Activated CD8-positive, alpha-beta T cell treated with anti-CD3 and anti-CD28 coated beads, Interleukin-2, amount 10 ng/mL, durations not matched to agents 7 days and 5 days (primary cell): ENCODE data around the gene BEST1. TPM values are rescaled to one million over a fixed set of nuclear protein-coding genes. Genes with fewer than 3 reads are reported as not detected.
"Not testable (repeated sequence)": the region's sequence is repeated elsewhere in the genome, so short reads cannot be mapped to it uniquely, and the experiment has no call there.

Source experiments
- ATAC-seq: fragments of 150-1000 bp; cut with Tn5 transposase; one replicate; pipeline ENCODE4 v1.10.0; 2021; ENCODE audit warnings: moderate library complexity
- CTCF ChIA-PET: fragments of 350-600 bp; sonication (Branson Sonifier 250); formaldehyde crosslinking; loops from one replicate; lab custom pipeline; 2021; ENCODE audit warnings: antibody characterized with exemption; lab: Charles Lee
- POLR2A ChIA-PET: fragments of 350-600 bp; sonication (Branson Sonifier 250); formaldehyde crosslinking; loops from one replicate; lab custom pipeline; 2021; ENCODE audit warnings: antibody characterized with exemption; lab: Charles Lee
- DNase-seq: peaks from one replicate; pipeline ENCODE4 v3.0.0-alpha.2; 2020
- H3K27ac Mint-ChIP-seq: one replicate; pipeline ENCODE4 v1.8.0; 2021; ENCODE audit warnings: mild to moderate bottlenecking, mixed read lengths
- H3K27me3 Mint-ChIP-seq: one replicate; pipeline ENCODE4 v1.8.0; 2021; ENCODE audit warnings: low read depth, mixed read lengths
- H3K36me3 Mint-ChIP-seq: one replicate; pipeline ENCODE4 v1.8.0; 2021; ENCODE audit warnings: low read depth, mixed read lengths
- H3K4me1 Mint-ChIP-seq: one replicate; pipeline ENCODE4 v1.8.0; 2021; ENCODE audit warnings: low read depth, mixed read lengths
- H3K4me3 Mint-ChIP-seq: one replicate; pipeline ENCODE4 v1.8.0; 2021; ENCODE audit warnings: mild to moderate bottlenecking, mixed read lengths
- H3K9me3 Mint-ChIP-seq: one replicate; pipeline ENCODE4 v1.8.0; 2022; ENCODE audit warnings: mixed read lengths; ENCODE audit not compliant: insufficient read depth
- total RNA-seq, 2 experiments: library from RNA; stranded (reverse); gene quantifications; one replicate each; pipeline ENCODE4 v1.2.3, GENCODE V29; 2021

Gene BEST1
- total RNA-seq, 2 experiments from 2014 or later = not detected

DNA sequence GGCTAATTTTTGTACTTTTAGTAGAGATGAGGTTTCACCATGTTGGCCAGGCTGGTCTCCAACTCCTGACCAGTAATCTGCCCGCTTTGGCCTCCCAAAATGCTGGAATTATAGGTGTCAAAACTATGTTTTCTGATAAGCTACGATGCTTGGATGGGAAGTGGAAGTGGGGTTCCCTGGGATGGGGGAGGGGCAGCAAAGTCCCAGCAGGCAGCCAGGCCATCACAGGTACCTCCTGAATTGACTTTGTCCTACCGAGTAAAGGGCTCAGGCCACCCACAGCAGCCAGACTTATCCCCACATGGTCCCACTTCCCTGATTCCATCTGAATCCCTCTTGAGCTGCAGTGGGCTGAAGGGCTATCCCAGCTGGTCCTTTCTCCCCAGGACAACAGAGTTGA lies 10.4 kb downstream of the BEST1 start:
- no peaks in the 10 kb centered on the region for H3K9me3 Mint-ChIP-seq
- H3K27ac Mint-ChIP-seq = no peak overlapping the region
- ATAC-seq = no peak
- peaks cover 38% of the 10 kb centered on the region for H3K4me1 Mint-ChIP-seq
- no peak overlapping the region for H3K4me3 Mint-ChIP-seq
- peaks cover 30% of the 10 kb centered on the region for H3K36me3 Mint-ChIP-seq
- no peak for DNase-seq
- ChIA-PET CTCF (interaction anchor here (1.1 to 6.1 kb wide), 6 partner anchors 10 to 155 kb away, joined by 3 to 46 read pairs (median 4); partner anchors contain the start of gene BEST1), POLR2A (no interaction called here)
- peaks cover 9% of the 10 kb centered on the region for H3K27me3 Mint-ChIP-seq

- no peak overlapping the region for H3K4me3 Mint-ChIP-seq
- DNase-seq (no peak), ATAC-seq (peak; percentile 2)
- H3K9me3 Mint-ChIP-seq = no peaks in the 10 kb centered on the region
- POLR2A ChIA-PET = no interaction called here
- H3K27ac Mint-ChIP-seq = no peak overlapping the region
- H3K27me3 Mint-ChIP-seq = no peaks in the 10 kb centered on the region
- peaks cover 39% of the 10 kb centered on the region for H3K36me3 Mint-ChIP-seq
- CTCF ChIA-PET = interaction anchor here (1.1 to 6.1 kb wide), 8 partner anchors 11 to 154 kb away, joined by 3 to 46 read pairs (median 4); partner anchors contain the start of gene BEST1
- H3K4me1 Mint-ChIP-seq = peaks cover 37% of the 10 kb centered on the region
Observed at GRCh38 chr11:61961570-61962212, 11.5 kb downstream of the BEST1 start.

- Mint-ChIP-seq H3K27me3 (no peaks in the 10 kb centered on the region), H3K36me3 (peaks cover 40% of the 10 kb centered on the region), H3K4me3 (no peak overlapping the region), H3K4me1 (peaks cover 37% of the 10 kb centered on the region), H3K9me3 (no peaks in the 10 kb centered on the region), H3K27ac (peak overlapping the region; percentile 50)
- ChIA-PET CTCF (interaction anchor here (1.2 to 6.1 kb wide), 5 partner anchors 15 to 146 kb away, joined by 3 to 46 read pairs (median 11); no protein-coding TSS in a partner anchor), POLR2A (interaction anchor here (1.4 kb wide), 1 partner anchor 161 kb away, joined by 3 read pairs; the partner anchor contains the start of gene INCENP)
- ATAC-seq = peak; percentile 1
- DNase-seq = no peak
Observed at GRCh38 chr11:61962213-61963015, 12.3 kb downstream of the BEST1 start.

DNA sequence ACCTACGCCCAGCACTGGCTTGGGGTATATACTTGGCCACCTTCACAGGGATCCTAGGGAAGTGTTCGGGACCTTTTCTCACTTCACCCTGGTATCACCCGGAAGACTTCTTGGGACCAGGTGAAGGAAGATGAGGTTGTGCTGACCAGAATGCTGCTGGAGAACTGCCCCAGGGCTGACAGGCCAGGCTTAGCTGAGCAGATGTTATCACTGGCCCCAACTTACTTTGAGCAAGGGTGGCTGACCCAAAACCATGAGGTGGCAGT lies 12.8 kb downstream of the BEST1 start:
- POLR2A ChIA-PET = interaction anchor here (1.4 kb wide), 1 partner anchor 161 kb away, joined by 3 read pairs; the partner anchor contains the start of gene INCENP
- no peaks in the 10 kb centered on the region for H3K27me3 Mint-ChIP-seq
- H3K27ac Mint-ChIP-seq = peak overlapping the region; percentile 50
- CTCF ChIA-PET = interaction anchor here (1.6 to 6.1 kb wide), 4 partner anchors 15 to 145 kb away, joined by 8 to 46 read pairs (median 14); no protein-coding TSS in a partner anchor
- ATAC-seq (no peak), DNase-seq (no peak)
- H3K4me1 Mint-ChIP-seq = peaks cover 37% of the 10 kb centered on the region
- no peaks in the 10 kb centered on the region for H3K9me3 Mint-ChIP-seq
- no peak overlapping the region for H3K4me3 Mint-ChIP-seq
- peaks cover 42% of the 10 kb centered on the region for H3K36me3 Mint-ChIP-seq

GRCh38 chr11:61963282-61964057 lies 13.3 kb downstream of the BEST1 start:
- DNase-seq (no peak), ATAC-seq (no peak)
- H3K9me3 Mint-ChIP-seq = no peaks in the 10 kb centered on the region
- no peaks in the 10 kb centered on the region for H3K27me3 Mint-ChIP-seq
- peak overlapping the region; percentile 70 for H3K27ac Mint-ChIP-seq
- H3K4me1 Mint-ChIP-seq = peaks cover 41% of the 10 kb centered on the region
- POLR2A ChIA-PET = interaction anchor here (0.8 to 1.4 kb wide), 2 partner anchors 82 to 160 kb away, joined by 3 read pairs; partner anchors contain the start of gene INCENP
- CTCF ChIA-PET = interaction anchor here (1.0 to 6.1 kb wide), 4 partner anchors 16 to 145 kb away, joined by 3 to 46 read pairs (median 10); no protein-coding TSS in a partner anchor
- peak overlapping the region; percentile 12 for H3K4me3 Mint-ChIP-seq
- H3K36me3 Mint-ChIP-seq = peaks cover 43% of the 10 kb centered on the region

GRCh38 chr11:61964058-61964665 lies 14.0 kb downstream of the BEST1 start:
- CTCF ChIA-PET = interaction anchor here (1.0 to 6.1 kb wide), 4 partner anchors 17 to 144 kb away, joined by 3 to 46 read pairs (median 10); no protein-coding TSS in a partner anchor
- H3K27ac Mint-ChIP-seq = peak overlapping the region; percentile 70
- no peak for DNase-seq
- H3K4me1 Mint-ChIP-seq = peaks cover 47% of the 10 kb centered on the region
- no peaks in the 10 kb centered on the region for H3K9me3 Mint-ChIP-seq
- H3K36me3 Mint-ChIP-seq = peaks cover 43% of the 10 kb centered on the region
- H3K27me3 Mint-ChIP-seq = no peaks in the 10 kb centered on the region
- peak overlapping the region; percentile 12 for H3K4me3 Mint-ChIP-seq
- no peak for ATAC-seq
- POLR2A ChIA-PET = interaction anchor here (0.8 to 1.4 kb wide), 2 partner anchors 83 to 160 kb away, joined by 3 read pairs; partner anchors contain the start of gene INCENP

GRCh38 chr11:61964666-61965271 lies 14.6 kb downstream of the BEST1 start:
- ATAC-seq, H3K27ac Mint-ChIP-seq, H3K9me3 Mint-ChIP-seq, H3K27me3 Mint-ChIP-seq, DNase-seq: not testable (repeated sequence)
- peaks cover 46% of the 10 kb centered on the region for H3K36me3 Mint-ChIP-seq
- CTCF ChIA-PET = interaction anchor here (1.0 to 10.6 kb wide), 5 partner anchors 17 to 117 kb away, joined by 3 to 100 read pairs (median 17); no protein-coding TSS in a partner anchor
- H3K4me1 Mint-ChIP-seq = peaks cover 50% of the 10 kb centered on the region
- POLR2A ChIA-PET = interaction anchor here (1.5 to 1.9 kb wide), 2 partner anchors 61 to 117 kb away, joined by 5 to 6 read pairs; no protein-coding TSS in a partner anchor
- peak overlapping the region; percentile 93 for H3K4me3 Mint-ChIP-seq

DNA sequence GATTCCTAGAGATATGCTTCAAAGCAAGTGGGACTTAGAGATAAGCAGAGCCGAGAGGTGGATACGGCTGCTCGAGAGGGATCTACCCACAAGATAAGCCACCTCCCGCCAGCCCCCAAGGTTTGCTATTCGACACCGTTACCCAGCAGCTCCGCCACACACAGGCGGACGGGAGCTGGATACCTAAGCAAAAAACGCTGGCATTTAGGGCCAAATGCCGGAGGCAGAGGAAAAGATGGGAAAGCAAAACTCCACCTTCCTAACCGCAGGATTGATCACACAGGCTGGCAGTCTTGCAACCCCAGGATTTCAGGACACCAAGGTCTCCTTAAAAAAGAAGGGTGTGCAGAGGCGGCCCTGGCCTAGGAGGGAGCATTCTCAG lies 16.6 kb downstream of the BEST1 start:
- Mint-ChIP-seq H3K36me3 (peaks cover 47% of the 10 kb centered on the region), H3K4me1 (peaks cover 59% of the 10 kb centered on the region), H3K27me3 (no peaks in the 10 kb centered on the region), H3K4me3 (peak overlapping the region; percentile 93), H3K27ac (peak overlapping the region; percentile 88), H3K9me3 (no peaks in the 10 kb centered on the region)
- ATAC-seq = peak; percentile 17
- CTCF ChIA-PET = interaction anchor here (0.9 to 10.6 kb wide), 5 partner anchors 19 to 521 kb away, joined by 3 to 100 read pairs (median 12); no protein-coding TSS in a partner anchor
- POLR2A ChIA-PET = interaction anchor here (1.4 to 2.4 kb wide), 3 partner anchors 14 to 115 kb away, joined by 3 to 24 read pairs (median 6); no protein-coding TSS in a partner anchor
- DNase-seq = peak; percentile 60

DNA sequence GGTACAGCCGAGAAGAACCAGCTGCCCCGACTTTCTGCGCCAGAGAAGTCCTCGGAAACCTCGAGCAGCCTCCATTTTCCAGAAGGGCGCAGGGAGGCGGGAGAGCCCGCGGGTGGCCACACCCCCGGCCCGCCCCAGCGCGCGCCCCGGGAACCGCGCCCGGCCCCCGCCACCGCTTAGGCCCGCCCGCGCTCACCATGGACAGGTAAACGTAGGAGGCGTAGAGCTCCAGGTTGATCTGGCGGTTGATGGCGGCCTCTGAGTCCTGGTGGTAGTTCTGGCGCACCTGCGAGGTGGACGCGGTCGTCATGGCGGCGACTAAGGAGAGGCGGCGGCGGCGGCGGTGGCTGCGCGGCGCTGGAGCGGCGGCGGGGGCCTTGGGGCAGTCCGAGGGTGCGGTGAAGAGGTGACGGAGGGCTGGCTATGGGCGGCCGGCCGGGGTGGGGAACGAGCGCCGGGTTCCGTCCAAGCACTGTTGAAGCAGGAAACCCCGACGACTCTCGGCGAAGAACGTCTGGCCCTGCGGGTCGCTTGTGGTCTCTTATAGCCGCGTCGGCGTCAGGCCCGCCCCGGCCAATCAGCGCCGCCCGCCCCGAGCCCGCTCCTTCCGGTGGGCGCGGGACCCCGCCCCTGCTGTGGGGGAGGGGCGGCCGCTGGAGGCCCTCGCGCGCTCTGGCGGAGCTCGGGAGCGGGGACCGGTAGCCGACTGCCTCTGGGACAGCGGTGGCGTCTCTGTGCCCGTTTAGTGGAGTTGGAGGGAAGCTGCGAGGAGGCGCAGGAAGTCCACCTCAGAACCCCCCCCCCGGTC lies 17.2 kb downstream of the BEST1 start, which contains the start of gene FTH1:
FTH1 (minus strand) TSS at position 519 of the 808 bp plus-strand sequence; CDS start at position 310, 209 bp downstream.
- DNase-seq = peak; percentile 90
- ATAC-seq = peak; percentile 76
- Mint-ChIP-seq H3K9me3 (no peaks in the 10 kb centered on the region), H3K4me1 (peaks cover 65% of the 10 kb centered on the region), H3K27me3 (no peaks in the 10 kb centered on the region), H3K4me3 (peak within 1 kb of the TSS; percentile 93), H3K27ac (peak within 1 kb of the TSS; percentile 97), H3K36me3 (peaks cover 47% of the 10 kb centered on the region)
- ChIA-PET POLR2A (interaction anchor here (0.6 to 2.4 kb wide), 21 partner anchors 8 to 874 kb away, joined by 3 to 24 read pairs (median 4); partner anchors contain the start of genes CPSF7, FEN1, SDHAF2 and TMEM258), CTCF (interaction anchor here (0.8 to 10.6 kb wide), 7 partner anchors 18 to 521 kb away, joined by 3 to 100 read pairs (median 11); no protein-coding TSS in a partner anchor)
